ENCODE measurements around the gene MICALL2.

DNA sequence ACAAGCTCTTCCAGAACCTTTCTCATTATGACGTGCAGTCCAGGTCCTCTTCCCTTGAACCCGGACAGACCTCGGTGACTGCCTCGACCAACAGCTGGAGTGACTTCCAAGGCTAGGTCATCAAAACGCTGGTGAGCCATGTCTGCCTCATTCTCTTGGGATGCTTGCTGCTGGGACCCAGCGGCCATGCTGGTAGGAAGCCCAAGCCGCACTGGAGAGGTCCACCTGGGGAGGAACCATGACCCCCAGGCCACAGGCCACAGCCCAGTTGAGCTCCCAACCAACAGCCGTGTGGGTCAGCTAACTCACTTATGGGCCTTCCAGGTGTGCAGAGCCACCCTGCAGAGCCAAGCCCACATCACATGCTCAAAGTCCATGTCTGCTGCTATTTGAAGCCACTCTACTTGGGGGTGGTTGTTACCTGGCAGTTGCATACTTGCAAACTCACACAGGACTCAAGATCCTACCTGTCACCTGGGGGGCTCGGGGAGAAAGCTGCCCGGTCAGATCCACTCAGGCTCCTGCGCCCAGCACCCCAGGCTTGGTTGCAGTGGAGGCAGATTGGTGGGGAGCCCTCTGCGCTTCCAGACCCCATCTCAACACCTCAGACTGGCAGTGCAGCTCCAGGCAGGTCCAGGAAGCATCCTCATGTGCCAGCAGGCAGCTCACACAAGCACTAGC, 57.0 kb downstream of the MICALL2 start:
- no peak for TF ChIP-seq EP300 (IDR thresholded peaks at IDR 0.05)
- TF ChIP-seq, protein P1, sequence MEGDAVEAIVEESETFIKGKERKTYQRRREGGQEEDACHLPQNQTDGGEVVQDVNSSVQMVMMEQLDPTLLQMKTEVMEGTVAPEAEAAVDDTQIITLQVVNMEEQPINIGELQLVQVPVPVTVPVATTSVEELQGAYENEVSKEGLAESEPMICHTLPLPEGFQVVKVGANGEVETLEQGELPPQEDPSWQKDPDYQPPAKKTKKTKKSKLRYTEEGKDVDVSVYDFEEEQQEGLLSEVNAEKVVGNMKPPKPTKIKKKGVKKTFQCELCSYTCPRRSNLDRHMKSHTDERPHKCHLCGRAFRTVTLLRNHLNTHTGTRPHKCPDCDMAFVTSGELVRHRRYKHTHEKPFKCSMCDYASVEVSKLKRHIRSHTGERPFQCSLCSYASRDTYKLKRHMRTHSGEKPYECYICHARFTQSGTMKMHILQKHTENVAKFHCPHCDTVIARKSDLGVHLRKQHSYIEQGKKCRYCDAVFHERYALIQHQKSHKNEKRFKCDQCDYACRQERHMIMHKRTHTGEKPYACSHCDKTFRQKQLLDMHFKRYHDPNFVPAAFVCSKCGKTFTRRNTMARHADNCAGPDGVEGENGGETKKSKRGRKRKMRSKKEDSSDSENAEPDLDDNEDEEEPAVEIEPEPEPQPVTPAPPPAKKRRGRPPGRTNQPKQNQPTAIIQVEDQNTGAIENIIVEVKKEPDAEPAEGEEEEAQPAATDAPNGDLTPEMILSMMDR (IDR thresholded peaks at IDR 0.05) = no peak
- no peak for TF ChIP-seq POLR2A (IDR thresholded peaks at IDR 0.05; ENCODE audit: low read length)
- TF ChIP-seq SMC3 (IDR thresholded peaks at IDR 0.05) = no peak
- TF ChIP-seq NPAS2 (CRISPR knock-in tag; IDR thresholded peaks at IDR 0.05; ENCODE audit: borderline replicate concordance) = no peak
- TF ChIP-seq, protein P2, sequence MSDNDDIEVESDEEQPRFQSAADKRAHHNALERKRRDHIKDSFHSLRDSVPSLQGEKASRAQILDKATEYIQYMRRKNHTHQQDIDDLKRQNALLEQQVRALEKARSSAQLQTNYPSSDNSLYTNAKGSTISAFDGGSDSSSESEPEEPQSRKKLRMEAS (IDR thresholded peaks at IDR 0.05) = no peak
- TF ChIP-seq CHD2 (IDR thresholded peaks at IDR 0.05; ENCODE audit: low read length, partially characterized antibody) = no peak
- TF ChIP-seq CEBPB (IDR thresholded peaks at IDR 0.05) = no peak
- TF ChIP-seq MAZ (IDR thresholded peaks at IDR 0.05; ENCODE audit: borderline replicate concordance, low read depth, low read length) = no peak
- TF ChIP-seq, protein P3, sequence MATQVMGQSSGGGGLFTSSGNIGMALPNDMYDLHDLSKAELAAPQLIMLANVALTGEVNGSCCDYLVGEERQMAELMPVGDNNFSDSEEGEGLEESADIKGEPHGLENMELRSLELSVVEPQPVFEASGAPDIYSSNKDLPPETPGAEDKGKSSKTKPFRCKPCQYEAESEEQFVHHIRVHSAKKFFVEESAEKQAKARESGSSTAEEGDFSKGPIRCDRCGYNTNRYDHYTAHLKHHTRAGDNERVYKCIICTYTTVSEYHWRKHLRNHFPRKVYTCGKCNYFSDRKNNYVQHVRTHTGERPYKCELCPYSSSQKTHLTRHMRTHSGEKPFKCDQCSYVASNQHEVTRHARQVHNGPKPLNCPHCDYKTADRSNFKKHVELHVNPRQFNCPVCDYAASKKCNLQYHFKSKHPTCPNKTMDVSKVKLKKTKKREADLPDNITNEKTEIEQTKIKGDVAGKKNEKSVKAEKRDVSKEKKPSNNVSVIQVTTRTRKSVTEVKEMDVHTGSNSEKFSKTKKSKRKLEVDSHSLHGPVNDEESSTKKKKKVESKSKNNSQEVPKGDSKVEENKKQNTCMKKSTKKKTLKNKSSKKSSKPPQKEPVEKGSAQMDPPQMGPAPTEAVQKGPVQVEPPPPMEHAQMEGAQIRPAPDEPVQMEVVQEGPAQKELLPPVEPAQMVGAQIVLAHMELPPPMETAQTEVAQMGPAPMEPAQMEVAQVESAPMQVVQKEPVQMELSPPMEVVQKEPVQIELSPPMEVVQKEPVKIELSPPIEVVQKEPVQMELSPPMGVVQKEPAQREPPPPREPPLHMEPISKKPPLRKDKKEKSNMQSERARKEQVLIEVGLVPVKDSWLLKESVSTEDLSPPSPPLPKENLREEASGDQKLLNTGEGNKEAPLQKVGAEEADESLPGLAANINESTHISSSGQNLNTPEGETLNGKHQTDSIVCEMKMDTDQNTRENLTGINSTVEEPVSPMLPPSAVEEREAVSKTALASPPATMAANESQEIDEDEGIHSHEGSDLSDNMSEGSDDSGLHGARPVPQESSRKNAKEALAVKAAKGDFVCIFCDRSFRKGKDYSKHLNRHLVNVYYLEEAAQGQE (IDR thresholded peaks at IDR 0.05) = no peak
- TF ChIP-seq, protein P4, sequence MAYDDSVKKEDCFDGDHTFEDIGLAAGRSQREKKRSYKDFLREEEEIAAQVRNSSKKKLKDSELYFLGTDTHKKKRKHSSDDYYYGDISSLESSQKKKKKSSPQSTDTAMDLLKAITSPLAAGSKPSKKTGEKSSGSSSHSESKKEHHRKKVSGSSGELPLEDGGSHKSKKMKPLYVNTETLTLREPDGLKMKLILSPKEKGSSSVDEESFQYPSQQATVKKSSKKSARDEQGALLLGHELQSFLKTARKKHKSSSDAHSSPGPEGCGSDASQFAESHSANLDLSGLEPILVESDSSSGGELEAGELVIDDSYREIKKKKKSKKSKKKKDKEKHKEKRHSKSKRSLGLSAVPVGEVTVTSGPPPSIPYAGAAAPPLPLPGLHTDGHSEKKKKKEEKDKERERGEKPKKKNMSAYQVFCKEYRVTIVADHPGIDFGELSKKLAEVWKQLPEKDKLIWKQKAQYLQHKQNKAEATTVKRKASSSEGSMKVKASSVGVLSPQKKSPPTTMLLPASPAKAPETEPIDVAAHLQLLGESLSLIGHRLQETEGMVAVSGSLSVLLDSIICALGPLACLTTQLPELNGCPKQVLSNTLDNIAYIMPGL (CRISPR knock-in tag; IDR thresholded peaks at IDR 0.05; ENCODE audit: borderline replicate concordance) = no peak
- no peak for TF ChIP-seq JUN (IDR thresholded peaks at IDR 0.05)

All from A549 (cell line).